ENCODE results near the gene UNKL. TPM values are rescaled to one million over a fixed set of nuclear protein-coding genes. Genes with fewer than 3 reads are reported as not detected.
"Not testable (repeated sequence)": the region's sequence is repeated elsewhere in the genome, so short reads cannot be mapped to it uniquely, and the experiment has no call there.

The UNKL gene
- total RNA-seq, 2 experiments from 2014 or later = 22.6 to 24.2 TPM

DNA sequence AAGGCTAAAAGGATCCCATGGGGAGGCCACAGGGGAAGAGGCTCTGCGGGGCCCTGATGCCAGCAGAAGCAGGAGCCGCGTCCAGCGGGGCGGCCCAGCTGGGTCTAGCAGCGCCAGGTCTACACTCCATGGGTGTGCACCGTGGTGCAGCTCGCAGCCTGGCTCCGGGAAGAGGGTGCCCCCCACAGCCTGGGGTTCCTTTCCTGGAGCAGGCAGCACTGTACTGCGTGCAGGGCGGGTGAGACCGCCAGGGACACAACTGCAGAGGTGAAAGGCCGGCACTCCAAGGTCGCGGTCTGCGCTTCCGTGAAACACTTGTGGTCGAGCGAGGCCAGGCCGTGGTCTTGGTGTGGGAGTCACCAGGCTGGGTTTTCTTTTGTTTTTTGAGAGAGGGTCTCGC, 36.3 kb upstream of the UNKL start:
- Mint-ChIP-seq H3K4me1 (no peaks in the 10 kb centered on the region), H3K36me3 (peaks cover 2% of the 10 kb centered on the region), H3K9me3 (no peaks in the 10 kb centered on the region), H3K27me3 (no peaks in the 10 kb centered on the region), H3K27ac (no peak overlapping the region), H3K4me3 (no peak overlapping the region)
- DNase-seq = no peak

DNA sequence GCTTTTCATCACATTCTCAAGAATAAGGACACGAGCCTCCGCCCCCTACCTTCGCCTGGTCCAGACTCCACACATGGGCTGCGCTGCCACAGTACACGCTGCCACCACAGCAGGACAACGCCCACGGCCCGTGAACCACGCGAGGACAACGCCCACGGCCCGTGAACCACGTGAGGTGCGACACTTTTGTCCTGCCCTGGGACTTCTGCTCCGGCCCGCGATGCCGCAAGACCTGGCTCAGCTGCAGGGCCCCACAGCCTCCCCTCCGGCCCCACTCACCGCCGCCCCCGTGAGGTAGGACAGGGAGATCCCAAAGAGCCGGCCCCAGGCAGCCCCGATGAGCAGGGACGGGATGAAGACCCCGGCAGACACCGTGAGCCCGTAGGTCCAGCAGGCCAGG, 35.7 kb upstream of the UNKL start:
- Mint-ChIP-seq H3K27ac (no peak overlapping the region), H3K36me3 (peaks cover 2% of the 10 kb centered on the region), H3K27me3 (no peaks in the 10 kb centered on the region), H3K4me3 (no peak overlapping the region), H3K9me3 (no peaks in the 10 kb centered on the region), H3K4me1 (no peaks in the 10 kb centered on the region)
- no peak for DNase-seq

DNA sequence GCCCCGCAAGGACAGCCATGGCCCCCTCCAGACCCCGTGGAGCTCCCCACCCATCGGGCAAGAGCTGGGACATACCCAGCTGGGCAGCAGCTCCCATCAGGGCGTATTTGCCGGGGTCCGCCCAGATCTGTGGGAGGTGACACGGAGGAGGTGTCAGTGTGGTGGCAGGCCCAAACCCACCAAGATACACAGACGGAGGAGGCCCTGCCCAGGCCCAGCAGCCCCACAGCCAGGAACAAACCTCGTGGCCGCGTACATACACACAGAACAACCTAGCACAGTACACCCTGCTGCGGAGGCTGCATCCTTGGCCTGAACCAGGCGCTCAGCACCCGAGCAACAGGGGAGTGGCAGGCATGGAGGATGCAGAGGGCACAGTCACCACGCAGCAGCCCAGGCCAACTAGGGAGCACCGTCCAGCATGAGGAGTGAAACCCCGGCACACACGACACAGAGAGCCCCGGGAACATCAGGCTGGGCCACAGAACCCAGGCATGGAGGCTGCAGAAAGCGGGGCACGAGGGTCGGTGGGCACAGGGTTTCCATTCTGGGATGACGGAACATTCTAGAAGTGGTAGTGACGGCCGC, 34.8 kb upstream of the UNKL start:
- H3K4me3 Mint-ChIP-seq = no peak overlapping the region

DNA sequence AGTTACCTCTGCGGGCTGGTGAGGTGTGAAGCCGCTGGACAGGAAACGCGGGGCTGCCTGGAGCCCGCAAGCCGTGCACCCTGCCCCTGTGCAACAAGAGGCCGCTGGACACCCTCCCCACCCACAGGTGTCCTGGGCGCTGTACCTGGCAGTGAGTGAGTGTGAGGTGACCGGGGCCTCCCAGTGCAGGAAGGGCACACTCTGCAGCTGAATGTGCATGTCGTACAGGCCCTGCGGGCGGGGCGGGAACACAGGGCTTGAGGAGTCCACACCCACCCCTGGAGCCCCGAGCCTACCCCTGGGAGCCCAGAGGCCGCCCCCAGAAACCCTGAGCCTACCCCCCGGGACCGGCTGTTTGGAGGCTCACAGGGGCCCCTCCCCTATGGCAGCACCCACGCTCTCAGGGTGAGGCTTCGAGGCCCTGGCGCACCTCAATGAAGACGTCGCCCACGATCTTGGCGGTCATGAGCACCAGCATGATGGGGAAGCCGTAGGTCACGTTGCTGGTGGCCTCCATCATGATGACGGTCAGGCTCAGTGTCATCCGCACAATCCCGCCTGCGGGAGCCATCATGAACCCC, 34.1 kb upstream of the UNKL start:
- H3K4me1 Mint-ChIP-seq = no peaks in the 10 kb centered on the region
- no peak for DNase-seq
- no peaks in the 10 kb centered on the region for H3K27me3 Mint-ChIP-seq
- H3K9me3 Mint-ChIP-seq = no peaks in the 10 kb centered on the region
- H3K36me3 Mint-ChIP-seq = peaks cover 2% of the 10 kb centered on the region
- no peak overlapping the region for H3K27ac Mint-ChIP-seq
- H3K4me3 Mint-ChIP-seq = no peak overlapping the region

More for the DNA sequence above, 34.8 kb upstream of the UNKL start:
- H3K36me3 Mint-ChIP-seq = peaks cover 2% of the 10 kb centered on the region
- H3K27me3 Mint-ChIP-seq = no peaks in the 10 kb centered on the region
- no peaks in the 10 kb centered on the region for H3K9me3 Mint-ChIP-seq
- no peaks in the 10 kb centered on the region for H3K4me1 Mint-ChIP-seq
- no peak overlapping the region for H3K27ac Mint-ChIP-seq
- DNase-seq = no peak

DNA sequence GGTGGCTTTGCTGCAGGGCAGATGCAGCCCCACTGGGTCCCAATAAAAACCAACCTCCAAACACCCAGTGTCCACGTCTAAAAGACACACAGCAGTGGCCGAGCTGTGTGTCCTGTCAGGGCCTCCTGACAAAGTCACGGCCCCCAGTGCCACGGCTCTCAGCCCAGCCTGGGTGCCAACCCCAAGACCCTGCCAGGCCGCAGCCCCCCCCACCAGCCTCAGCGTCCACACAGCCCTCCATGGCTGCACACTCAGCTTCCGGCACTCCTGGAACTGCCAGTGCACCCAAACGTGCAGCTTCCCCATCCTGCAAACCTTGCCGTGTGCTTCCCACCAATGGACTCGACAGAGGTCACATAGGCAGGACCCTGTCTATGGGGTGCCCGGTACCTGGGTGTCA, 33.5 kb upstream of the UNKL start:
- no peaks in the 10 kb centered on the region for H3K27me3 Mint-ChIP-seq
- no peak for DNase-seq
- no peak overlapping the region for H3K27ac Mint-ChIP-seq
- no peaks in the 10 kb centered on the region for H3K4me1 Mint-ChIP-seq
- H3K36me3 Mint-ChIP-seq = peaks cover 2% of the 10 kb centered on the region
- no peaks in the 10 kb centered on the region for H3K9me3 Mint-ChIP-seq
- H3K4me3 Mint-ChIP-seq = no peak overlapping the region

DNA sequence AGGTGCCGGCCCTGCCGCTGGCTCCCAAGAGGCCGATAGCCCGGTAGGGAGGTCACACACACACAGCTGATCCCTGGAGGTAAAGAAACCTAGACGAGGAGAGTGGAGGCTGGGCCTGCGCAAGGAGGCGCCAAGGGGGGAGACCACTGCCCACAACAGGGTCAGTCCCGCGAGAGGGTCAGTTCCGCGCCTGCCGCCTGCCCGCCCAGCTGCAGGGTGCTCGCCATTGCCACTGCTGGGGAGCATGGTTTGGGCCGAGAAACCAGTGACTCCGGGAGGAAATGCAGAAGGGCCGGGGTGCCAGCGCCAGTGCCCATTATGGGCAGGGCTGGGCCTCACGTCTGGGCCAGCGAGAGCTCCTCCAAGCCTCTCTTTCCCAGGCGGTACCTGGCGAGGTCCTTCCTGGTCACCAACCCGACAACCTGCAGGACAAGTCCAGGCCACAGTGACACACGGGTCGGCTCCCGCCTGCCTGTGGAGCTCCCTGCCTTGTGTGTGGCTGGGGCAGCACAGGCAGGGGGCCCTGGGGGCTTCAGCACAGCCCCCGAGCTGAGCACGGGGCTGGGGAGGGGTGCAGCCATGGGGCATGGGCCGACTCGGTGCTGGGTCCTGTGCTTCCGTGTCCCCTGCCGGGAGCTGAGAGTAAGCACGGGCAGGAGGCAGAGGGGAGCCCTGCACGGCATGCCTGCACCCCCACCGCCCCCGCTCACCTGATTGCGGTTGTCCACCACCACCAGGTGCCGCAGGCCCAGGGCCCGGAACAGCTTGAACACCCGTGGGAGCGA, 32.0 kb upstream of the UNKL start:
- Mint-ChIP-seq H3K27me3 (no peaks in the 10 kb centered on the region), H3K36me3 (peaks cover 2% of the 10 kb centered on the region), H3K4me3 (no peak overlapping the region), H3K4me1 (no peaks in the 10 kb centered on the region), H3K27ac (no peak overlapping the region), H3K9me3 (no peaks in the 10 kb centered on the region)
- no peak for DNase-seq

DNA sequence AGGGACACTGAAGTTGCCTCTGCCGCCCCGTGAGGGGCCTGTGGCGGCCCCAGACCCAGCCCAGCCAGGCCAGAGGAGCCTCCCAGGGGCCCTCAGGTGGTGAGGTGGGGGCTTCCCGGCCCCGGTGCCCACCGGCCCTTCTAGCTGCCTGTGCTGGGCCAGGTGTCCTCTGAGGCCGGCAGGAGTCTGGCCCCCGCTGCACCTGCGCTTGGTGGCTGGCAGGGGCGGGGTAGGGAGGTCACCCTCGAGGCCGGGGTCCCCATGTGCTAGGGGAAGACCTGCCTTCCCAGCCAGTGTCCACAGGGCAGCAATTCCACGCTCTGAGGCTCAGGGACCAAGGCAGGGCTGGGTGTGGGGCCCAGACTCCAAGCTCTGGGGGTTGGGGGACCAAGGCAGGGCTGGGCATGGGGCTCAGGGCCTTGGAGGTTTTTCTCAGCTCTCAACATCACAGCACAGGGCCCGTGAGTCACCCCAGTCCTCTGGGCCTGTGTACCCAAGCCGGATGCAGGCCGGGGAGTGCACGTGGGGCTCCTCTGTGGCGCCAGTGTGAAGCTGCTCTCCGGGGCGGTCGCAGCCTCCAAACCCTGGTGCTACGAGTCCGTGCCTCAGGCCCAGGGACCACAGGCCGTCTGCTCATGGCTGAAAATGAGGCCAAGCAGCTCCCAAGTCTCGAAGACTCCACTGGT, 31.2 kb upstream of the UNKL start:
- H3K4me3 Mint-ChIP-seq = no peak overlapping the region
- H3K27me3 Mint-ChIP-seq = no peaks in the 10 kb centered on the region
- H3K4me1 Mint-ChIP-seq = no peaks in the 10 kb centered on the region

DNA sequence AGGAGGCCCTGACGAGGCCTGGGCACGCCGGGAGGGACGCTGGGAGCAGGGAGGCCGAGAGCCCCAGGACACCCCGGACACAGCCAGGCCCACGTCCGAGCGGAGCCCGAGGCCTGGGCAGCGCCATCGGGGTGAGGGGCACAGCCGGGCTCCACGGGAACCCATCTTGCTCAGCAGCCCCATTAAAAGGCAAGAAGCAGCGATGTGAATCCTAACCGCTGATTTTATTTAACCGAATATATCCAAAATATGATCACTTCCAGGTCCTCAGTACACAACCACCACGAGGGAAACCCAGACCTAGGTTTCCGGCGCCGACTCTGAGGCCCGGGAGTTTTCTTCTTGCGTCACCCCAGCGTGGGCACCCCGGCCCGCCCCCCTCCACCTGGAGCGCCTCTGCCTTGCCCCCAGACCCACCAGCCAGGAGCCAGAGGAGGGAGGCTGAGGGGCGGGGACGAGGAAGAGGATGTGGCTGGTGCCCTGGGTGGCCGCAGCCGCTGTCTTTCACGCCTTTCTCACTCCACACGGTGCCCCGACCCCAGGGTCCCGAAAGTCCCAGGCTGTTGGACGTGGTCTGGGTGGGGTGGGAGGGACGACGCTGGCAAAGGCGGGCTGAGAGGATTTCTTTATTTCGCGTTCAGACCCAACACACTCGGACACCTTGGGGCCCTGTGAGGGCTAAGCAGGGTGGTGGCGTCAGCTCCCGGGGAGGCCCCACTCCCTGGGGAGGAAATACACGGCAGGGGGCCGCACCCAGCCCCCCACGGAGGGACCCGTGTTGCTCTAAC, 30.4 kb upstream of the UNKL start:
- no peak overlapping the region for H3K4me3 Mint-ChIP-seq
- peaks cover 1% of the 10 kb centered on the region for H3K36me3 Mint-ChIP-seq
- no peaks in the 10 kb centered on the region for H3K4me1 Mint-ChIP-seq
- no peaks in the 10 kb centered on the region for H3K9me3 Mint-ChIP-seq
- H3K27me3 Mint-ChIP-seq = no peaks in the 10 kb centered on the region
- H3K27ac Mint-ChIP-seq = no peak overlapping the region
- DNase-seq = no peak

More for the DNA sequence above, 31.2 kb upstream of the UNKL start:
- Mint-ChIP-seq H3K9me3 (no peaks in the 10 kb centered on the region), H3K36me3 (peaks cover 1% of the 10 kb centered on the region), H3K27ac (no peak overlapping the region)
- DNase-seq = no peak

DNA sequence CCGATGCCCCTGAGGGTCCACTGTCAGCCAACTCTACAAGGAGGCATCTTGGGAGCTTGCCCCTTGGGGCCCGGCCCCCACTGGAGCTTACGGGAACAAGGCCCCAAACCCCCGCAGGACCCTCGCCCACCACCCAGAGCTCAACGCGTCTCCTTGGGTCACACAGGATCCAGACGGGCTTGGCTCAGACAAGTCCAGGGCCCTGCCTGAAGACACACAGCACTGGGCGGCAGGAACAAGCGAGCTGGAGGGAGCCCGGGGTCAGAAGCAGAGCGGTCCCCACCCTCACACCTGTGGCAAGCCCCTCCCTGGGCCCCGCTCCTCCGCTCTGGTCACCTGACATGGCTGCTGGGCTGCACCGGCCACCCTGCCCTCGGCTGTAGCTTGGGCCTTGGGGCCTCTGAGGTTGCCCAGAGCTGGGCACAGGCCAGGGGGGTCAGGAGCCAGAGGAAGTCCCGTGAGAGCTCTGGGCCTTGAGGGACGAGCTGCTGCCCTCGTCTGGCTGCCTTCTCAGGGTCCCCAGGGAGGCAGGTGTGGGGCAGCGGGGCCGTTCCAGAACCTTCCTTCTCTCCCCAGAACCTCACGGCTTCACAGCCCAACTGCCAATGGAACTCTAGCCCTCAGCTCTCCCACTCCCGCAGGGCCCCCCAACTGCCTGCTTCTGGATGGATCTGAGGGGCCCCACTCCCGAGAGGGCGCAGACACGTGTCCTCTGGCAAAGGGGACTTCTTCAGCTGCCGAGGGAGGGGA, 29.7 kb upstream of the UNKL start, which contains the start of gene CCDC154:
Gene CCDC154, minus strand, starts transcription at position 577 of the 750 bp plus-strand sequence. Its CDS starts 234 bp downstream, at position 343.
- DNase-seq = no peak
- Mint-ChIP-seq H3K4me3 (no peak within 1 kb of the TSS), H3K36me3 (peaks cover 1% of the 10 kb centered on the region), H3K4me1 (no peaks in the 10 kb centered on the region), H3K27ac (no peak within 1 kb of the TSS), H3K9me3 (no peaks in the 10 kb centered on the region), H3K27me3 (no peaks in the 10 kb centered on the region)

DNA sequence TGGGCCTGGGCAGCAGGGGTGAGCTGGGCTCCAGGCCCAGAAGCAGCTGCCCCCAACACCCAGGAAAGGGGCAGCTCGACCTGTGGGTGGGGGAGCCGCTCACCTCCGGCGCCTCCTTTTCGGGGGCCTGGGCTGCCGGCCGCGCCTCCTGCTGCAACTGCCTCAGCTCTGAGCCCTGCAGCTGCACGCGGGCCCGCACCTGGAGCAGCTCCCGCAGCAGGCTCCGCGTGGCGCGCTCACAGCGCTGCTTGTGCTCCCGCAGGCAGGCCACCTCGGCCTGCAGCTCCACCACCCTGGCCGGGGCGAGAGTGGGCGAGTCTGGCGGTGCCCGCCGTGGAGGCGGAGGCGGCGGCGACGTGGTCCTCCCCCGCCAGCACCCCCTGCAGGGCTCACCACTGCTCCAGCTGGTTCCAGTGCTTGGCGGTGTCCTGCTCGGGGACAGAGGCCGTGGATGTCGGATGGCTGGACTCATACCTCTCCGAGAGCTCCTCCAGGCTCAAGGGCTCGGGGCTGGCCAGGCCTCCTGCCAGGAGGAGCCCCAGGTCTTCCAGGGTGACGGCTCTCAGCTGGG, 29.0 kb upstream of the UNKL start:
- no peaks in the 10 kb centered on the region for H3K9me3 Mint-ChIP-seq
- no peak for DNase-seq
- no peaks in the 10 kb centered on the region for H3K4me1 Mint-ChIP-seq
- H3K4me3 Mint-ChIP-seq = no peak overlapping the region
- H3K27me3 Mint-ChIP-seq = no peaks in the 10 kb centered on the region
- H3K36me3 Mint-ChIP-seq = peaks cover 1% of the 10 kb centered on the region
- H3K27ac Mint-ChIP-seq = no peak overlapping the region

DNA sequence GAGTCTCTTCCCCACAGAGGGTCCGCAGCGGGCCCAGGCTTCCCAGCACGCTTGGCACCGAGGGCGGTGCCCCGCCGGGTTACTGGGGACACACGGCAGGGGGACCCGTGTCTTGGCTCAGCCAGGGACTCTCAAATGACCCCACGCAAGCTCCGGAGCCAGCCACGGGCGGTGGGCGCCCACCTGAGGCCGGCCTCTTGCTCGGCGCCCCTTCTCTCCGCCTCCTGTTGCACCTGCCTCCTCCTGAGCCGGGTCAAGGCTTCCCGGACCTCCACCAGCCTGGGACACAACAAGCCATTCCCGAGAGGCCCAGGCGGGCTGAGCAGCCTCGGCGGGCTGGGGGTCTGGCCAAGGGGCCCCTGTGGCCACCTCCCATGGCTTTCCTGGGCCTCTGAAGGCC, 28.2 kb upstream of the UNKL start:
- DNase-seq = no peak
- Mint-ChIP-seq H3K4me3 (no peak overlapping the region), H3K27ac (no peak overlapping the region), H3K9me3 (no peaks in the 10 kb centered on the region), H3K4me1 (no peaks in the 10 kb centered on the region), H3K36me3 (no peaks in the 10 kb centered on the region), H3K27me3 (no peaks in the 10 kb centered on the region)

DNA sequence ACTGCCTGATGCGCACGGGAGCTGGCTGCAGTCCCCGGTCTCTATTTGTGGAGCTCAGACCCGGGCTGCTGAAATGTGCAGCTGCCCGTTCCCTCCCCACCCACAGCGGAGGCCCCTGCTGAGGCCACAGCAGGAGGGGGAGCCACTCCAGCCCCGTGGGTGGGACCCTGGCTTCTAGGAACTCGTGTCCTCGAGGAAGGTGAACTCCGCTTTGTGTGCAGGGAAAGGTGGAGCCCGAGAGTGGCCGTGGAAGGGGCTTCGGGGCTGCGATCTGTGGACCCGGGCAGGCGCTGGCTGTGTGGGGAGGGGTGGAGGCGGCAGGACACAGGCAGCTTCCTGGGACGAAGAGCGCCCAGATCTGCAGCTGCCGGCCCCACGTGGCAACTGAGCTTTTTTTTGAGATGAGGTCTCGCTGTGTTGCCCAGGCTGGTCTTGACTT, 26.9 kb upstream of the UNKL start:
- H3K9me3 Mint-ChIP-seq = no peaks in the 10 kb centered on the region
- DNase-seq = no peak
- no peak overlapping the region for H3K27ac Mint-ChIP-seq
- no peak overlapping the region for H3K4me3 Mint-ChIP-seq
- H3K36me3 Mint-ChIP-seq = no peaks in the 10 kb centered on the region
- no peaks in the 10 kb centered on the region for H3K27me3 Mint-ChIP-seq
- no peaks in the 10 kb centered on the region for H3K4me1 Mint-ChIP-seq

DNA sequence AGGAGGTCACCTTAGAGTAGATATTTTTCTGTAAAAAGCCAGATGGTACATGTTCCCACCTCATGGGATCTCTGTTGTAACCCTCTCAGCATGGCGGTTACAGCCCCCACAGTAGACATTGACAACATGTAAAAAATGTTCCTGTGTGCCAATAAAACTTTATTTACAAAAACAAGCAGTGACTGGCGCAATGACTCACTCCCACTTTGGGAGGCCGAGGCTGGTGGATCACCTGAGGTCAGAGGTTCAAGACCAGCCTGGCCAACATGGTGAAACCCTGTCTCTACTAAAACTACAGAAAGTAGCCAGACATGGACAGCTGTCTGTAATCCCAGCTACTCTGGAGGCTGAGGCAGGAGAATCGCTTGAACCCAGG, 25.2 kb upstream of the UNKL start:
- not testable (repeated sequence) for H3K4me1 Mint-ChIP-seq, DNase-seq, H3K36me3 Mint-ChIP-seq, H3K9me3 Mint-ChIP-seq, H3K27ac Mint-ChIP-seq, H3K27me3 Mint-ChIP-seq, H3K4me3 Mint-ChIP-seq
